IPS-NIHi11 (cell line): Measurements from ENCODE around the gene CDC20.
"Not testable (repeated sequence)": the region's sequence is repeated elsewhere in the genome, so short reads cannot be mapped to it uniquely, and the experiment has no call there.

ENCODE experiments used
- DNase-seq: peaks from one replicate; pipeline ENCODE4 v3.0.0; 2012; ENCODE audit warnings: mixed read lengths, low spot score

CDC20 gene

GRCh38 chr1:43383449-43383848 is 24.7 kb downstream of the CDC20 start:
- no peak for DNase-seq

DNA sequence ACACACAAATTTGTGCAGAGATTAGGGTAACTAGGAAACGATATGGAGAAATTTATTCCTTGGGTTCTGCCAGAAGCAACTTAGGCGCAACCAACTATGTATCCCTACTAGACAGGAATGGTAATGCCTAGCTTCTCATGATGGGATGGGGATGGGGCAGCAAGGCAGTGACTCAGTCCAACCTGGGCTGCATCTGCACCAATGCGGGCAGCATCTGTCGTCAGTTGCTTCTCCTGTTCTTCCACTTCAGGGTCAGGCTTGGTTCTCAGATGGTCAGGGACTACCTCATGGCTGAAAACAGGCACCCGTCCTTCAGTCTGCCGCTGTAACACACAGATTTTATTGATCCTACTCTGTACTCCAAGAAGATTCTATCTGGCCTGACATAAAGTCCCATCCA is 27.9 kb downstream of the CDC20 start:
- no peak for DNase-seq

- no peak for DNase-seq
Measured at GRCh38 chr1:43387976-43388599, 29.3 kb downstream of the CDC20 start.

DNA sequence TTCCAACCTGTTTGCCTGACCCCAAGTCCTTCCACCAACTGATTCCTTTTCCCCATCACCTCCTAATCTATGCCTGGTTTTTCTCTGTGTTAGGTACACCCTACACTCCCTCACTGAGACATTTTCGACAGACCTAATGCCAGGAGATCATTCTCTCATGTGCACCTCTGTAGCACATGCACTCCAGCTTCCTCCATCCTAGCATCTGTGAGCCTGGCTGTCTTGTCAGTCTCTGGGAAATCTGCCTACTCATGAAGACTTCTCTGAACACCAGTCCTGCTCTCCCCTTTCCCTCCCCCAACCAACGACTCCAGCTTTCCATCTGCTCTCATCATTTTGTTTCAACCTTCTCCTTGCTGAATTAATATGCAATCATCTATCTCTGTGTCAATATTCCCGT is 29.8 kb downstream of the CDC20 start:
- DNase-seq: no peak

DNA sequence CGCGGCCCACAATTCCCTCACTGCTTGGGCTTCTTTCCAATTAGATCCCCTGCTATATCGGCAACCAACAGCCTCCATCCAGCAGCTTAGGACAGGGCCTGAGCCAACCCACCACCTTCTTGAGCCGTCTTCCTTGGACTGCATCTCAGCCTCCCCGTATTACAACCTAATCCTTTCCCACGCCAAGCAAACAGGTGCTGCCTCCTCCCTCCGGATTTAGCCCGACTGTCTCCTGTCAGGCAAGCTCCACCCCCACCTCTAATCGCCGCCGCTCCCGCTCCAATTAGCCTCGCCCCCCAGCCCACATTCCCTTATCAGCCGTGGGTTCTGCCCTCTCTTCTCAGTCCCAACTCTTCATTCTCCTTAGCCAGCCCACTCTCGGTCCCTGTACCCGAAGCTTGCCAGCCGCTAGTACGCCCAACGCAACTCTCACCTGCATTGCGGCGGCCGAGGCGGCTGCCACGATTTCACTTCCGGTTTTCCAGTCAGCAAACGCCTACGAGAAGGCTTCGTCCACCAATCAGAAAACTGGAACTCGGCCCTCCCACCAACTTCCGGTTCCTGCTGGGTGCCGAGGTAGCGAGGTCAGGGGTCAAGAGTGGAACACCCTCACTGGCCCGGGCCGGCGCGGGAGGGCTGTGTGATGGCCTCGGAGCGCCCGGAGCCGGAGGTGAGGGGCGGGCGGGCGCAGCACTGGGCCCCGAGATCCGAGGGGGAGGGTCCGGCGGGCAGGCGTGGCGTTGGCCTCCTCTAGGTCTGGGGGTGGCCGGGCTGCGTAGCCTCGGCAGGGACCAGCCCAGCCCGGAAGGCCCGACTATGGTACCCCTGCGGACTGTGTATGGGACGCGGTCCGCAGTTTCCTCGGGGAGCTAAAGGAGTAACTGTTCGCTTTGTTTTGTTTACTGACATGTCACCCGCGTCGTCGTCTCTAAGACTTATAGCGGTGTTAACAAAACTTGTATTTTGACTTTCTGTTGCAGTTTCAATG is 30.8 kb downstream of the CDC20 start, which contains the start of the genes MED8 and SZT2:
MED8 (minus strand) TSS at position 475 of the 988 bp plus-strand sequence; CDS start at position 439, 36 bp downstream.
SZT2 (plus strand) TSS at position 574 of the 988 bp plus-strand sequence; CDS start at position 644, 70 bp downstream.
- peak; percentile 98 for DNase-seq

GRCh38 chr1:43392702-43393101 is 33.9 kb downstream of the CDC20 start:
- DNase-seq: no peak

DNA sequence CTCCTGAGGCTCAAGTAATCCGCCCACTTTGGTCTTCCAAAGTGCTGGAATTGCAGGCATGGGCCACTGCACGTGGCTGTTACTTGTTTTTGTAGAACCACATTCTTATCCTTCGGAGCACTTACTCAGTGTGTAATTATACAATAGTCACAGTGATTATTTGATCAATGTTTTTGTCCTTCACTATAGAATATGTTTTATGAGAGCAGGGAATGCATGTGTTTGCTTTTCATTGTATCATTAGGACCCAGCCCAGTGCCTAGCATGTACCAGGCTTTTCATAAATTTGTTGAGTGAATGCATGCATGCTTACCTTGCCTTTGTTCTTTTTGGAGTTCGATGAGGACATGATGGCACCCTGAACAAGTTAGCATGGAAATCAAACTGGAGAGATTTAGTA is 36.7 kb downstream of the CDC20 start:
- no peak for DNase-seq

- DNase-seq: no peak
Measured at GRCh38 chr1:43396059-43396458, 37.3 kb downstream of the CDC20 start.

DNA sequence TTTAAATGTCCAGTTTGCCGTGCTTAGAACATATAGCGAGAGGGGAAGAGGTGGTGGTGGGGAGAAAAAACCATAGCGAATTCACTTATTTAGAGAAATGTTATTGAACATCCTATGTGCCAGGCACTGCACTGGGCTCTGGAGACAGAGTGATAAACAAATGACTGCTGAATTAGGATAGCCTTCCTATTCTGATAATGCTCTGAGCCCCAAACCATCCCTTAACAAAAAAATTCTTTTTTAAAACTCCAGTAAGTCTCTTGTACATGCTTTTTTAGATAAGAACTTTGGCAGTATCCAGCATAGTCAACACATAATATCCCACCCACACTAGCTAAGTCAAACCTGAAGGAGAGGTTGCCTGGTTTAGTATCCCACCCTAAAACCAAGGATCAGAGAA is 39.4 kb downstream of the CDC20 start:
- DNase-seq: no peak

DNA sequence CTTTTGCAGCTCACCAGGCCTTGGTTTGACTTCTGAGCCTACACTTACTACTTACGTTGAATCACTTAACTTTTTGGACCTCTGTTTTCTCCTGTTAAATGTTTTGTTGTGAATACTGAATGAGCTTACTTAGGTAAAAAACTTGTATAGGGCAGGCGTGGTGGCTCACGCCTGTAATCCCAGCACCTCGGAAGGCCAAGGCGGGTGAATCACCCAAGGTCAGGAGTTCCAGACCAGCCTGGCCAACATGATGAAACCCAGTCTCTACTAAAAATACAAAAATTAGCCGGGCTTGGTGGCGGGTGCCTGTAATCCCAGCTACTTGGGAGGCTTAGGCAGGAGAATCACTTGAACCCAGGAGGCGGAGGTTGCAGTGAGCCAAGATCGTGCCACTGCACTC is 41.7 kb downstream of the CDC20 start:
- DNase-seq: not testable (repeated sequence)

DNA sequence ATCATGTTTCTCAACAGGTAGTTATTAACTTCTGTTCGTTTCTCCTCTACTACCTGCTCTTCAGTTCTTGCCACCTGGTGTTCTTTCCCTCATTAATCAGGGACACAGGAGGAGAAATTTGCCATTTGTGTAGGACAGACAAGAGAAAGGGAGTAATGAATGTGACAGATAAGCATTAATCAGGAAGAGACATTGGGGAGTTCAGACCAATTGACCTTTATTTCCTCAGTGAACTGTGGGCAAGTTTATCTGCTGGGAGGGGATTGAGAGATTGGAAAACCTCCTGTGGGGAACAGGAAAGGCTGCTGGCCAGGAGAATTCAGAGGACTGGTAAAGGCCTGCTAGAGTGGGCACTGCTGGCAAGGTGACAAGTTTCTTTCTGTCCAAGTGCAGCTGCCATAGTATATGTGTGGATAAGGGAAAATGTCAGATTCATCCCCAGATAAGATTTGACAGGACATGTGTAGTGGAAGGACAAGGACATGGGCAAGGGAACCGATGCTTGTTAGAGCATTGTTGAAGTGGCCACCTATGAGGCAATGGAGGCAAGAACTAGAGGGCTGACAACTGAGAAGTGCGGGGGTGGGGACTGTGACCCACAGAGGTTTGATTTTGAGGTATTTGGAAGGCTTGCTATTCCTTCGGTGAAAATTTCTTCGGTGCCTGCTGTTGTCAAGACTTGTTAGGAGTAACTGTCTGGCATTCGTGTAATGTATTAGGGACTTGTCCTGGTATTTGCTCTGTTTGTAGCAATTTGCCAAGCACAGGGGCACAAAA is 43.5 kb downstream of the CDC20 start:
- no peak for DNase-seq

DNA sequence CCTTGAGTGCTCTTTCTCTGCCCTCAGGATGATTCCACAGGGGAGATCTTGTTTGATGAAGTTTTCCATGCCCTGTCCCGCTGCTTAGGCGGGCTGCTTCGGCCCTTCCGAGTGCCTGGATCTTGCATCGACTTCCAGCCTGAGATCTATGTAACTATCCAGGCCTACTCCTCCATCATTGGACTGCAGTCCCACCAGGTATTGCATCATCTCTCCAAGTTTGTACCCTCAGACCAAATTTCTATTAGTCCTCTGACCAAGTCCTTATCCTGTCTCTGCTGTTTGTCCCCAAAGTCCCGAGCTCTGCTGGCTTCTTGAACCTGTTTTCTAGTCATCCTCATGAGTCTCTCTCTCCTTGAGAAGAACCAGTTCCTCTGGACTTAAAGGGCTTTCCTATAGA is 45.6 kb downstream of the CDC20 start:
- no peak for DNase-seq

DNA sequence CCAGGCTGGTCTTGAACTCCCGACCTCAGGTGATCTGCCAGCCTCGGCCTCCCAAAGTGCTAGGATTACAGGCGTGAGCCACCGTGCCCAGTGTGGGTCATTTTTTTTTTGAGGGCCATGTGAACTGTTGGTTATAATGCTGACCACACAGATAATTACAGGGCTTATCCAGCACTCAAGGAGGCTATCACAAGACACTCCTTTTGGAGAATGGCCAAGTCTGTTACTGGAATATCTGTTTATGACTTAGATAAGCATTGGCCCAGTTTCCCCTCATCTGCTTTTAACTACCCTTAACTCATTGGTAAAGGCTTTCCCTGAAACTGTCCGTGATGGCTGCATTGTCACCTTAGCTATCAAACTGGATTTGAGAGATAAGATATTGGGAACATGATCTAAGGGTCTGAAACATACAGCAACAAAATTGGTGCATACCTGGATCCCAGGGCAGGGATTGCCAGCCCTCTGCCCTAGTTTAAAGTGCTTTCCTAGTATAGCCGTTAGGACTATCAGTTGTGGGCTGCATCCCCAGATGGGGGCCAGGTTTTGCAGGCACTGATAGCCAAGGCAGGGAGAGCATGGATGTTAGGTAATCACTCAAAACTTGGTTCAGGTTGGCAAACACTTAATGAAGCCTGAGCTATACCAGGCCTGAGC is 46.6 kb downstream of the CDC20 start:
- no peak for DNase-seq

DNA sequence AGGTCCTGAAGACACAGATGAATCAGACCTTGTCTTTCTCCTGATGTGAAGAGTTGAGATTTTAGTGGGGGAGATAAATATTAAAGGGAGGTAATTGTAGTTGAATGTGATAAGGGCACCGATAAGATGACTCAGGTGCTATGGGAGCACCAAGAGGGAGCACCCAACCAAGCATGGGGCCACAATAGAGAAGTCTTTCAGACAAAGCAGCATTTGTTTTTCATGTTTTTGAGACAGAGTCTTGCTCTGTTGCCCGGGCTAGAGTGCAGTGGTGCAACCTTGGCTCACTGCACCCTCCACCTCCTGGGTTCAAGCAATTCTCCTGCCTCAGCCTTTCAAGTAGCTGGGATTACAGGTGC is 47.1 kb downstream of the CDC20 start:
- DNase-seq: no peak

- no peak for DNase-seq
Measured at GRCh38 chr1:43410571-43410970, 51.8 kb downstream of the CDC20 start.
